GM19099 (cell line): ENCODE results near the gene HAVCR2.

Experiments
- POLR2A ChIP-seq: IDR thresholded peaks from 3 replicates; pipeline ENCODE4 v1.6.1; 2011; ENCODE audit warnings: low read depth; ENCODE audit not compliant: insufficient read length; ENCODE audit errors: extremely low read depth

HAVCR2 gene

DNA sequence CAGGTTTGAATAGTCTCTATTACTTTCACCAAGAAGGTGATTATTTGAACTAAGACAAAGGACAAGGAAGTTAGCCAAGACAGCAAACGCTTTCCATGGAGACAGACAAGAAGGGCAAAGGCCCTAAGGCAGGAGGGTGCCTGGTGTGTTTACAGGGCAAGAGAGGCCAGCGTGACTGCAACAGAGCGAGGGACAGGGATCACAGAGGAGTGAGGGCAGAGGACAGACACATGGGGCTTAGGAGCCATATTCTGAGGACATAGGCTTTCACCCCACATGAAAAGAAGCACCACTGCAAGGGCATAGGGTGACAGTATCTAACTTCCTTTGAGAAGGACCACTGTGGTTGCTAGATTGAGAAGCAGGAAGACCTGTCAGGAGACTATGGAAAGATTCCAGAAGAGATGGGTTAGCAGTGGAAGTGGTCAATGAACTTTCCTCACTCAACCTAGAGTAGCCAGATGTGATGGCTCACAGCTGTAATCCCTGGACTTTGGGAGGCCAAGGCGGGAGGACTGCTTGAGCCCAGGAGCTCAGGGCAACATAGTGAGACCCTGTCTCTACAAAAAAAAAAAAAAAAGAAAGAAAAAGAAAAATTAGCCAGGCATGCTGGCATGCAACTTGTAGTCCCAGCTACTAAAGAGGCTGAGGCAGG is 44.9 kb downstream of the HAVCR2 start:
- no peak for TF ChIP-seq POLR2A

- no peak for TF ChIP-seq POLR2A
These were observed 49.0 kb downstream of the HAVCR2 start for GRCh38 chr5:157059891-157060290.

DNA sequence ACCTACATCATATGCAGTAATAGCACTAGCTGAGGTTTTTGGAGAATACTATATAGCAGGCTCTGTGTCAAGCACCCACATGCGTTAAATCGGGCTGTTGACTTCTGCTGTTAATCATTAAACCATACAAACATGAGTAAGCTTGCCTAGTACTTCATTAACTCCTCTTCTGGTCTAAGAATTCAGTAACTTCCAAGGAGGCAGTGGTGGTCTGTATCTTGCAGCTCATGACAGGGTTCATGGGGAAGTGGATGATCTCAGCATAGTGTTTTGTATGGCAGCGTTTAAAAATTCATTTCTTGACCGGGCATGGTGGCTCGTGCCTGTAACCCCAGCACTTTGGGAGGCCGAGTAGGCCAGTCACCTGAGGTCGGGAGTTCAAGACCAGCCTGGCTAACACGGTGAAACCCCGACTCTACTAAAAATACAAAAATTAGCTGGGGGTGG is 49.7 kb downstream of the HAVCR2 start, which contains the start of gene HAVCR1:
Gene HAVCR1, minus strand, starts transcription at position 24 of the 447 bp plus-strand sequence. CDS start 1,173 bp downstream, outside the sequence.
- no peak for TF ChIP-seq POLR2A

DNA sequence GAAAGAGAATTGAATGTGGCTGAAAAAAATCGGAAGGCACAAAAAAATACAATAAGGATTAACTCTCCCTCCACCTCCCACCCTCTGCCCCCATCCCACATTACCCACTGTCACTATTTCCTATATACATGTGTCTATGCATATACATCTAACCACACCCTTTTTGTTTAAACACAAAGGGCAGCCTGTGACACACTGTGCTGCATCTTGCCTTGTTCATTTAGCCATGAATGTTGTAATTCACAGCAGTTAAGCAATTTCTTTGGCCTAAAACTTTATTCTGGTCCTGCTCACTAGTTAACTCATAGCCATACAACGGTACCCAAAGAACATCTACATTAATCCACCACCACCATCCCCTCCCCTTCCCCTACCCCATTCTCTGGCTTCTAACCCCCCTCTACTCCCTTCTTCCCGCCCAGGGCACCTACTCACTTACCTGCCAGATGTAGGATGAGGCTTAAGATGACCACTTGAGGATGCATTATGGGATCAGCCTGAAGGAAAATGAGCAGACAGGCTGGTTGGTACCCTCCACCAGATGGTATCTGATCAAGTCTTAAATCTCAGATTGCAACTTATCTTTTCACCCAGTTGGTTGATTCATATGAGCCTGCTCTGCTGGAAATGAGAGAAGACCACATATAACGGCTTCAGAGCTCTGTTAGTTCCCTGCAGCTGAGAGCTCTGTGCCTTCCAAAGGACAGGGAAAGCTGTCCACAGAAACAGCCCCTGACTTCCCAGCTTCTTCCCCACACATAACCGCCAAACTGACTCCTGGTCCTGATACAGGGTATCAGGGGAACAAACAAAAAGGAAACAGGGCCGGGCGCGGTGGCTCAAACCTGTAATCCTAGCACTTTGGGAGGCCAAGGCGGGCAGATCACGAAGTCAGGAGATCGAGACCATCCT is 51.1 kb downstream of the HAVCR2 start:
- no peak for TF ChIP-seq POLR2A

GRCh38 chr5:157051604-157052245 is 57.1 kb downstream of the HAVCR2 start:
- TF ChIP-seq POLR2A: no peak

DNA sequence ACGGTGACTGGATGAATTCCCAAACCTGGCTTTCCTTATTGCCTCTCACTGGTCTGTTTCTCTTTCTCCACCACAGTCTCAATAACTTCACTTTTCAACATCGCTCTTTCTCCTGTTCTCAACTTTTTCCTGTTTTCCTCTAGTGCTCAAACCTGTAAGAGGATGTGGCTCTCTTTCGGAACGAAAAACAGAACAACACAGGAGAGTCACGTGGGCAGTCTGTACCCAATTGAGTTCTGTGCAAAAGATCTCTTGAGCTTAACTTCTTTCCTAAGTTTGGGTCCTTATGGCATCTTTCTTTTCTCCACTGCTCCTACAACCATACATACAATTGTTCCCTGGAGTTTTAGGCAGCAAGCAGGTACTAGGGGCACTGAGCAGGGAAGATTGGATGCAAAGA is 58.8 kb downstream of the HAVCR2 start:
- no peak for TF ChIP-seq POLR2A

DNA sequence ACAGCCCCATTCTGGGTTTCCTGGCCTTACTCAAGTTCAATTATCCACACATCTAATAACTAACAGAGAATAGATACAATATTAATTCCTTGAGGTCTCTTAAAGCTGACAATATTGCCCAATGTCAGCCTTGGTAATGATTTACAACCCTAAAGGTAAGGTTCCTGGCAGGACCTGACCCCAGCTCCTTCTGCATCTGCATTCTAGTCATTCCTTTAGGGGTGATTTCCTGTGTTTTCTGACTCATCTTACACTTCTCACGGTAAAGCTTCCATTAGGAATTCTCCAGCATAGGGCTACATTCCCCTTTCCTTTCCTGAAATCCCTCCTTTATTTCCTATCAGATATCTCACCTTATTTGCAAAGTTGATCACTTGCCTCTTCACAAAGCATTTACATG is 59.2 kb downstream of the HAVCR2 start:
- TF ChIP-seq POLR2A: no peak

DNA sequence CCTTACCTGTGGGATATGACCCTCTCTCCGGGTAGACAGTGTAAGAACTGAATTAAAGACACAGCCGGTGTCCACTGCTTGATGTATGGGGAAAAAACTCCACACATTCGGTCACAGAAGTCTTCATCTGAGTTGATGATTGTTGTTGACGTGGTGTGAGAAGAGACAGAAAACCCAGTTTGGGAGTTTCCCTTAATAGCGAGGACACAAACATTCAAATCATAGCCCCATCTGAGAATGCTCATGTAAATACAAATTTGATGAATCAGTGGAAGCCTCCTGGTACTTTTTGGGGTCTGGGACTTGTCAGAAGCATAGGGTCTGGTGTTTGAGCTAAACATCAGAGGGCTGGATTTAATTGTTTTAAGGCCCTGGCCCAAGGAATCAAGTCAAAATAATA is 60.9 kb downstream of the HAVCR2 start:
- TF ChIP-seq POLR2A: no peak

DNA sequence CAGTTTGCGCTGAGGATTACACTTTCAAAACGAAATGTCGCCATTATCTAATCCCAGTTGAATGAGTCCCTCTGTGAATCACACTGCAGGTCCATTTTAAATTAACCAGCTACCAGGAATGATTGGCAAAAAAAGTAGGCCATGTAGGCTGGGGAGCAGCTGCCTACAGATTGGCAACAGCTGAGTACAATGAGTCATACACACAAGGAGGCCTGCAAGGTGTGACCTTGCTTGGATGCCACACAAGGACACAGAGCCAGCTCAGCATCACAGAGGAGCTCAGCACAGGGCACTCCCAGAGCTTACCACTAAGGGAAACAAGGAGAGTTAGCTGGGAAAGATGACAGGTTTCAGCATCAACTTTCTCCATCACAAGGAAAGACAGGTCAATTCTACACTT is 62.8 kb downstream of the HAVCR2 start:
- TF ChIP-seq POLR2A: no peak

DNA sequence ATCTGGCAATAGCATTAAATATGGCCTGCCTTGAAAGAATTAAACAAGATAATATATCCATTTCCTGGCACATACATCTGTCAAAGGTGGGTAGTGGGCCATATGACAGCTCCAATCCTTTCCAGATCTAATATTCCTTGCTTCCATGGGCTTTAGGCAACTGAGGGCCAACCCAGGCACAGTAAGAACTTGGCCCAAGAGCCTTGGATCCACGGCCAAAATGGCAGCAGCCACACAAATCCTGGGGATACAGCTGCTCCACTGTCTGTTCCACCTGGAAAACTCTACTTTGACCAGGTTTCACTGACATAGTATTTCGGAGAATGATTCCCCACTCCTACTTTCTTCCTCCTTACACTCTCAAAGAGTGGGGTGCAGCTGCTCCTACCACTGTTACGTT is 63.2 kb downstream of the HAVCR2 start:
- TF ChIP-seq POLR2A: no peak

DNA sequence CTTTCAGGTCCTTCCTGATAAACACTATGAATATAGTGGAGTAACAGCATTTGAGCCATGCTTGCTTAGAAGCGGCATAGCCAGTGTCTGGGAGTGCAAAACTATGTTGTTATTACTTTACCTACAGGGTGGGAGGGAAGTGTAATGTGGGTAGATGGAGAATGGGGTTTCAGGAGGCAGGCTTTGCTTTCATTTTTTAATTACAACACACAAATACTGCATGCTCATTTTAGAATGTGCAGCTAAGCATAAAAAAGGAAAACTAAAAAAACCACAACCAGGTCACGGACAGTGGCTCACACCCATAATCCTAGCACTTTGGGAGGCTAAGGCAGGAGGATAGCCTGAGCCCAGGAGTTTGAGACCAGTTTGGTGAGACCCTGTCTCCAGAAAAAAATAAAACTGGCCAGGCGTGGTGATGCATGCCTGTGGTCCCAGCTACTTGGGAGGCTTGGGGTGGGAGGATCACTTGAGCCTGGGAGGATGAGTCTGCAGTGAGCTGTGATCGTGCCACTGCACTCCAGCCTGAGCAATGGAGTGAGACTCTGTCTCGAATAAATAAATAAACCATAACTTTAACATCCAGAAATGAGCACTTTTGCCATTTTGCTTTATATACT is 70.2 kb downstream of the HAVCR2 start:
- no peak for TF ChIP-seq POLR2A
